ENCODE data around the gene SPEM2. TPM values are rescaled to one million over a fixed set of nuclear protein-coding genes. Genes with fewer than 3 reads are reported as not detected.

SPEM2 gene
- polyA plus RNA-seq, 1 of the 3 experiments (the other 2 are of a cell fraction), result not detected

- 97% methylated on average over 9 of the region's 9 CpGs for WGBS (ENCODE audit: low lambda C conversion rate)
- POLR2A ChIA-PET, result interaction anchor here (0.7 kb wide), 1 partner anchor 15 kb away, joined by 3 read pairs; the partner anchor contains the start of gene ZBTB4
Measured at GRCh38 chr17:7464081-7464480, 38.7 kb downstream of the SPEM2 start.

DNA sequence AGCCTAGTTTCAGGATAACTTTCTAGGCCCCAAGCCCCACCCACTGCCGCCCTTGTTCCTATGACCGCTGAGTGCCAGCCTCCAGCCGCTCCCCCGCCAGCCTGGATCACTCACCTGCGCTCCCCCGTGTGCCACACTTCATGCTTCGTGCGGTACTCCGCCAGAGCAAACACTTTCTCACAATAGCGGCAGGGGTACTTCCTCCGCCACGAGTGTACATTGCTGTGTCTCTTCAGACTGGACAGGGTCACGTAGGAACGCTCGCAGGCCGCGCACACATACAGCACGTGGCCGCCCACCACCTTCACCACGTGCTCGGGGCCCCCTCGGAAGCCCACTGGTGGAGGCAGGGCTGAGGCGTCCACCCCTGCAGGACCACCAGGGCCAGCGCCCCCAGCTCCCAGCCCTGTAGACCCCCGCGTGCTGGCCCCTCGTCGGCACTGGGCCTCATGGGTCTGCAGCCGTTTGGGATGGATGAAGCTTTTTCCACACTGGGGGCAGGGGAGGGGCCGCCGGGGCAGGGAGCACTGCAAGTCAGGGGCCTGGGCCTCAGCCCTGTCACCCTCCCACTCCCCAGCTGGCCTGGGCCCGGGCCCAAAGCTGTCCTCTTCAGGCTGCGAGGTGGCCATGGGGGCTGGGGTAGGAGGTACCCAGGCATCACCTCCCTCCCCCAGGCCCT lies 40.3 kb downstream of the SPEM2 start:
- H3K4me1 ChIP-seq (ENCODE audit: control insufficient read depth in 1 of 2, insufficient read depth in 2 of 2, low read depth in 1 of 2, low read length in 1 of 2), result peaks cover 4 to 12% of the 10 kb centered on the region in 2 experiments; a peak in 1 of 4 replicates
- CTCF ChIA-PET, result interaction anchor here (1.5 kb wide), 1 partner anchor 95 kb away, joined by 3 read pairs; no protein-coding TSS in a partner anchor
- peaks cover 4 to 26% of the 10 kb centered on the region in 2 experiments for H3K36me3 ChIP-seq (replicated peaks in 1 of 2; ENCODE audit: control insufficient read depth in 1 of 2, insufficient read depth in 2 of 2, low read length in 1 of 2)
- H3K4me2 ChIP-seq, result no peak overlapping the region
- POLR2A ChIA-PET, result no interaction called here
- H2AFZ ChIP-seq (ENCODE audit: low read depth), result no peak overlapping the region
- 0 out of 2 replicates have a peak, but pooled peaks cover 7% of the 10 kb centered on the region for H4K20me1 ChIP-seq (ENCODE audit: insufficient read depth)
- H3K27ac ChIP-seq (ENCODE audit: low read depth in 2 of 2, low read length in 1 of 2), result no peak overlapping the region
- H3K27me3 ChIP-seq (ENCODE audit: insufficient read depth), result no peaks in the 10 kb centered on the region
- H3K9me3 ChIP-seq, result no peaks in the 10 kb centered on the region
- H3F3A ChIP-seq (replicated peaks; ENCODE audit: insufficient read depth), result peaks cover 7% of the 10 kb centered on the region
- TF ChIP-seq SMC3 (IDR thresholded peaks at IDR 0.05; ENCODE audit: low read depth, low read length) (no peak), FOXM1 (IDR thresholded peaks at IDR 0.05; ENCODE audit: low read depth) (no peak), RAD21 (IDR thresholded peaks at IDR 0.05; ENCODE audit: low read length) (no peak), YY1 (IDR thresholded peaks at IDR 0.05; ENCODE audit: low read depth) (no peak), CTCF (IDR thresholded peaks at IDR 0.05) (no peak), IRF3 (IDR thresholded peaks at IDR 0.05; ENCODE audit: low read depth, low read length) (no peak), MEF2A (IDR thresholded peaks at IDR 0.05; ENCODE audit: borderline replicate concordance, low read depth) (no peak), JUND (IDR thresholded peaks at IDR 0.05) (no peak), FOXJ3 (CRISPR knock-in tag; IDR thresholded peaks at IDR 0.05) (no peak), MAX (IDR thresholded peaks at IDR 0.05; ENCODE audit: low read depth) (no peak), GABPA (IDR thresholded peaks at IDR 0.05; ENCODE audit: low read depth) (no peak), CHD2 (IDR thresholded peaks at IDR 0.05; ENCODE audit: low read length, partially characterized antibody) (no peak), EP300 (IDR thresholded peaks at IDR 0.05; ENCODE audit: borderline replicate concordance in 1 of 2, low read depth in 1 of 2, low read length in 1 of 2) (no peak), ELF1 (IDR thresholded peaks at IDR 0.05) (no peak), TCF12 (IDR thresholded peaks at IDR 0.05) (no peak), RFX5 (IDR thresholded peaks at IDR 0.05; ENCODE audit: low read length) (no peak), RXRA (IDR thresholded peaks at IDR 0.05; ENCODE audit: borderline replicate concordance, low read depth) (no peak)
- TF ChIP-seq, protein P1, sequence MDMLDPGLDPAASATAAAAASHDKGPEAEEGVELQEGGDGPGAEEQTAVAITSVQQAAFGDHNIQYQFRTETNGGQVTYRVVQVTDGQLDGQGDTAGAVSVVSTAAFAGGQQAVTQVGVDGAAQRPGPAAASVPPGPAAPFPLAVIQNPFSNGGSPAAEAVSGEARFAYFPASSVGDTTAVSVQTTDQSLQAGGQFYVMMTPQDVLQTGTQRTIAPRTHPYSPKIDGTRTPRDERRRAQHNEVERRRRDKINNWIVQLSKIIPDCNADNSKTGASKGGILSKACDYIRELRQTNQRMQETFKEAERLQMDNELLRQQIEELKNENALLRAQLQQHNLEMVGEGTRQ (IDR thresholded peaks at IDR 0.05; ENCODE audit: borderline replicate concordance, low read depth, low read length), result no peak
- no peak for DNase-seq
- no peaks in the 10 kb centered on the region for H3K9me2 ChIP-seq
- H3K79me2 ChIP-seq (ENCODE audit: insufficient read depth), result peaks cover 46% of the 10 kb centered on the region
- no peak overlapping the region for H3K4me3 ChIP-seq (ENCODE audit: low read depth in 2 of 2, low read length in 1 of 2)
- WGBS (ENCODE audit: low lambda C conversion rate), result 95% methylated on average over 31 of the region's 33 CpGs
- no peak overlapping the region for H3K9ac ChIP-seq

More at GRCh38 chr17:7464081-7464480, 38.7 kb downstream of the SPEM2 start:
- Histone ChIP-seq H3K27me3 (ENCODE audit: insufficient read depth) (no peaks in the 10 kb centered on the region), H3K9me2 (no peaks in the 10 kb centered on the region), H3K4me2 (no peak overlapping the region), H3K27ac (ENCODE audit: low read depth in 2 of 2, low read length in 1 of 2) (no peak overlapping the region), H3K9me3 (no peaks in the 10 kb centered on the region), H3K36me3 (replicated peaks in 1 of 2; ENCODE audit: control insufficient read depth in 1 of 2, insufficient read depth in 2 of 2, low read length in 1 of 2) (peaks cover 4 to 32% of the 10 kb centered on the region in 2 experiments), H3K79me2 (ENCODE audit: insufficient read depth) (peaks cover 30% of the 10 kb centered on the region), H3K4me3 (ENCODE audit: low read depth in 2 of 2, low read length in 1 of 2) (no peak overlapping the region), H3K9ac (no peak overlapping the region), H2AFZ (ENCODE audit: low read depth) (no peak overlapping the region), H4K20me1 (ENCODE audit: insufficient read depth) (0 out of 2 replicates have a peak, but pooled peaks cover 7% of the 10 kb centered on the region), H3K4me1 (ENCODE audit: control insufficient read depth in 1 of 2, insufficient read depth in 2 of 2, low read depth in 1 of 2, low read length in 1 of 2) (peaks cover 4 to 12% of the 10 kb centered on the region in 2 experiments; a peak in 1 of 4 replicates), H3F3A (replicated peaks; ENCODE audit: insufficient read depth) (peaks cover 11% of the 10 kb centered on the region)
- TF ChIP-seq, protein P1 (IDR thresholded peaks at IDR 0.05; ENCODE audit: borderline replicate concordance, low read depth, low read length), result no peak
- CTCF ChIA-PET, result interaction anchor here (1.1 kb wide), 1 partner anchor 16 kb away, joined by 3 read pairs; the partner anchor contains the start of gene ZBTB4
- no peak for DNase-seq
